Trophoblast cell (in vitro differentiated cells and primary cell): ENCODE data around the gene DPYD.

Experiments used
- DNase-seq, 2 donors: peaks; one replicate each; pipeline ENCODE4 v3.0.0-alpha.2; 2016
- H2AFZ ChIP-seq: 2 replicates; pipeline ENCODE4 v1.6.1; 2013; ENCODE audit warnings: low read length, moderate library complexity, mild to moderate bottlenecking; ENCODE audit not compliant: insufficient read depth, poor library complexity
- H2AK5ac ChIP-seq: 2 replicates; pipeline ENCODE4 v1.6.1; 2013; ENCODE audit warnings: mild to moderate bottlenecking, low read length
- H2BK120ac ChIP-seq: 2 replicates; pipeline ENCODE4 v1.6.1; 2013; ENCODE audit warnings: low read length, mild to moderate bottlenecking, moderate library complexity; ENCODE audit not compliant: insufficient read depth, poor library complexity
- H2BK12ac ChIP-seq: 2 replicates; pipeline ENCODE4 v1.6.1; 2013; ENCODE audit warnings: mild to moderate bottlenecking, low read length, moderate library complexity
- H2BK5ac ChIP-seq: 2 replicates; pipeline ENCODE4 v1.6.1; 2013; ENCODE audit warnings: low read length, low read depth, moderate library complexity, mild to moderate bottlenecking; ENCODE audit not compliant: poor library complexity
- H3K14ac ChIP-seq: 2 replicates; pipeline ENCODE4 v1.6.1; 2013; ENCODE audit warnings: mild to moderate bottlenecking, low read length
- H3K18ac ChIP-seq: 2 replicates; pipeline ENCODE4 v1.6.1; 2013; ENCODE audit warnings: mild to moderate bottlenecking, low read length
- H3K23ac ChIP-seq: 2 replicates; pipeline ENCODE4 v1.6.1; 2013; ENCODE audit warnings: low read length
- H3K27ac ChIP-seq: 2 replicates; pipeline ENCODE4 v1.5.1; 2013; ENCODE audit warnings: low read depth, mild to moderate bottlenecking, inconsistent platforms, low read length, moderate library complexity
- H3K27me3 ChIP-seq: 2 replicates; pipeline ENCODE4 v1.6.1; 2013; ENCODE audit warnings: inconsistent platforms, mild to moderate bottlenecking, low read length, moderate library complexity; ENCODE audit not compliant: insufficient read depth
- H3K36me3 ChIP-seq, 2 experiments: 1 replicate in 1 of 2; 2 replicates in 1 of 2; pipeline ENCODE4 v1.6.1; 2013; ENCODE audit warnings: low read length in 2 of 2, mild to moderate bottlenecking in 2 of 2, moderate library complexity in 1 of 2; ENCODE audit not compliant: insufficient read depth in 2 of 2, control insufficient read depth in 1 of 2
- H3K4ac ChIP-seq: 2 replicates; pipeline ENCODE4 v1.6.1; 2013; ENCODE audit warnings: low read depth, mild to moderate bottlenecking, low read length, moderate library complexity
- H3K4me1 ChIP-seq, 2 experiments: 1 replicate in 1 of 2; 2 replicates in 1 of 2; pipeline ENCODE4 v1.6.1; 2013; ENCODE audit warnings: low read length in 2 of 2, mild to moderate bottlenecking in 2 of 2, moderate library complexity in 1 of 2; ENCODE audit not compliant: insufficient read depth in 2 of 2, control insufficient read depth in 1 of 2
- H3K4me2 ChIP-seq: 2 replicates; pipeline ENCODE4 v1.6.1; 2013; ENCODE audit warnings: inconsistent platforms, mild to moderate bottlenecking, low read length, moderate library complexity
- H3K4me3 ChIP-seq: 2 replicates; pipeline ENCODE4 v1.5.1; 2013; ENCODE audit warnings: mild to moderate bottlenecking, low read depth, low read length, inconsistent platforms
- H3K79me1 ChIP-seq: one replicate; pipeline ENCODE4 v1.6.1; 2013; ENCODE audit warnings: low read length
- H3K79me2 ChIP-seq: 2 replicates; pipeline ENCODE4 v1.6.1; 2013; ENCODE audit warnings: low read length, mild to moderate bottlenecking; ENCODE audit not compliant: control insufficient read depth, insufficient read depth, poor library complexity
- H3K9ac ChIP-seq: 2 replicates; pipeline ENCODE4 v1.6.1; 2013; ENCODE audit warnings: mild to moderate bottlenecking, low read length
- H3K9me3 ChIP-seq: 2 replicates; pipeline ENCODE4 v1.6.1; 2013; ENCODE audit warnings: low read depth, mild to moderate bottlenecking, control low read depth, inconsistent platforms, low read length; ENCODE audit not compliant: insufficient read depth
- H4K12ac ChIP-seq: 2 replicates; pipeline ENCODE4 v1.6.1; 2013; ENCODE audit warnings: low read depth, mild to moderate bottlenecking, low read length, moderate library complexity
- H4K8ac ChIP-seq: 2 replicates; pipeline ENCODE4 v1.6.1; 2013; ENCODE audit warnings: low read depth, mild to moderate bottlenecking, low read length, moderate library complexity
- H4K91ac ChIP-seq: one replicate; pipeline ENCODE4 v1.6.1; 2013; ENCODE audit warnings: low read depth, mild to moderate bottlenecking, low read length, moderate library complexity
- WGBS: extraction: QIAGEN DNeasy Blood & Tissue Kit; methylation state at CpG from one replicate; pipeline ENCODE4 v1.1.7; 2013; ENCODE audit warnings: missing lambda C conversion rate; ENCODE audit not compliant: insufficient read length, insufficient coverage; ENCODE audit errors: extremely low coverage; 5-methylcytosine and 5-hydroxymethylcytosine counted together

DPYD gene

DNA sequence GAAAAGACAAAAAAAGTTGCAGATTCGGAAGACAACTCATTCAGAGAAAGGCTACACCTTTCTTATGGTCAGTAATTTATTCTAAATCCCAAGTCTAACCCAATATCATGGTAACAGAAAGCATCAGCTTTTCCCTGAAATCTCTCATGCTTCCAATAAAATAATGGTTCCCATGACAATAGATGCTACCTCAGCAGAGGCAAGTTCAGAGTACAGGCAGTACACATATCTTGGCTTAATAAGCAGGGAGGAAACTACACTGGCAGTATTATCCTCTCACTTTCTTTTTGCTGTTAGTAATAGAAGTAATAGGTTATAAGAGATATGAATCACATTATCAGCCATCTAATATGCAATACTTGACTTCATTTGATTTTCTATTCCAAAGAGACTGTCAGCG, 137.1 kb downstream of the DPYD start:
- no peak overlapping the region for H3K4ac ChIP-seq
- H3K9me3 ChIP-seq: no peaks in the 10 kb centered on the region
- no peak overlapping the region for H2BK5ac ChIP-seq
- no peak overlapping the region for H2AFZ ChIP-seq
- no peaks in the 10 kb centered on the region for H3K79me1 ChIP-seq
- H3K27me3 ChIP-seq: no peaks in the 10 kb centered on the region
- no peak overlapping the region for H2BK120ac ChIP-seq
- H4K12ac ChIP-seq: no peak overlapping the region
- H3K27ac ChIP-seq: no peak overlapping the region
- no peaks in the 10 kb centered on the region for H3K4me1 ChIP-seq
- H4K91ac ChIP-seq: no peak overlapping the region
- no peak overlapping the region for H3K18ac ChIP-seq
- H3K4me3 ChIP-seq: no peak overlapping the region
- no peak overlapping the region for H2BK12ac ChIP-seq
- H3K14ac ChIP-seq: no peak overlapping the region
- H3K9ac ChIP-seq: no peak overlapping the region
- no peak overlapping the region for H4K8ac ChIP-seq
- H3K4me2 ChIP-seq: no peak overlapping the region
- H2AK5ac ChIP-seq: no peak overlapping the region
- no peaks in the 10 kb centered on the region for H3K79me2 ChIP-seq
- no peak overlapping the region for H3K23ac ChIP-seq
- H3K36me3 ChIP-seq: no peaks in the 10 kb centered on the region
- DNase-seq: no peak
- WGBS: no CpG with 5 or more reads among the region's 2 CpGs

DNA sequence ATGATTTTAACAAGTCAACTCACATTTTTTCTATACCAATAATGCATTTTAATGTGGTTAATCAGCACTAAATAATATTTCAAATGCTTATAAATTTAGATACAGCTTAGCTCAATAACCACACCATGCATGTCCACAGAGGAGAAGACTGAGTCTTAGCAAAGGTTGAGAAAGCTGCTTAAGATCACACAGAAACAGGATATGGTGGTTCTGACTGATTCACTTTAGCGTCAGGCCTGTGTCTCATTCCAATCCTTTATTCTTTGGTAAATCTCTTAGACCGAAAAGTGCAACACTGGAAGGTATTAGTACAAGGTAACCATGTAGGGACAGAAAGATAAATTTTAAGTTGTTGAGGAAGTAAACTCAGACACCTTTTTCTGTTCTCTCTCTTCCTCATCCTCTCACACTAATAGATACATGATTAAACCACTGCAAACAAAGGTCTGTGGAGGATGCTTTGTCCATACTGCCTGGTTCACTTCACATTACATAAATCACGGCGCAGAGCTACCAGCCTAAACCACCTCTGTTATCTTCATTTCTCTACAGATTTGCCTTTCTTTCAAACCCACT, 139.0 kb downstream of the DPYD start:
- Histone ChIP-seq H4K91ac (no peak overlapping the region), H4K8ac (no peak overlapping the region), H3K18ac (no peak overlapping the region), H3K79me2 (no peaks in the 10 kb centered on the region), H3K27ac (no peak overlapping the region), H2BK5ac (no peak overlapping the region), H2AK5ac (no peak overlapping the region), H3K23ac (no peak overlapping the region), H2BK12ac (no peak overlapping the region), H3K79me1 (no peaks in the 10 kb centered on the region), H3K36me3 (no peaks in the 10 kb centered on the region), H3K4me2 (no peak overlapping the region), H3K4me3 (no peak overlapping the region), H3K9ac (no peak overlapping the region), H3K27me3 (no peaks in the 10 kb centered on the region), H3K14ac (no peak overlapping the region), H3K4me1 (no peaks in the 10 kb centered on the region), H3K4ac (no peak overlapping the region), H3K9me3 (no peaks in the 10 kb centered on the region), H4K12ac (no peak overlapping the region), H2AFZ (no peak overlapping the region), H2BK120ac (no peak overlapping the region)
- no peak for DNase-seq
- WGBS: no CpG with 5 or more reads among the region's 4 CpGs

DNA sequence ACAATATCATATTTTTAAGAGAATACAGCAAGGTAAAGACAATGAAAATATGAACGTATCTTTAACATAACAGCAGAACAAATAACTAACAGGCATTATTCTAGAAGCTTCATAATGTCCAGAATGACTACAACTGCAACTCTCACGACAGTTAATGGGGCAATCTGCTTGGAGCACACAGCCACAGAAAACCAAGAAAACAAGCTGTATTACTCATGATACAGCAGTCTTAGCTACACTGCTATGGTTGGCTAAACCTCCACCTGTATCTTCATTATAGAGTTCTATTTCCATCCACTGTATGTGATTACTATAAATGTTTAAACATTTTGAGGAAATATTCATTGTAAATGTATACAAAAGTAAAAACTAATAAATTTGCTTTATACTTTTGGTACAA, 139.9 kb downstream of the DPYD start:
- no peak overlapping the region for H3K4ac ChIP-seq
- no peak overlapping the region for H4K8ac ChIP-seq
- no peak overlapping the region for H2BK5ac ChIP-seq
- no peaks in the 10 kb centered on the region for H3K36me3 ChIP-seq
- H2AFZ ChIP-seq: no peak overlapping the region
- no peak overlapping the region for H3K18ac ChIP-seq
- H3K9ac ChIP-seq: no peak overlapping the region
- no peak overlapping the region for H2BK120ac ChIP-seq
- no peak overlapping the region for H3K4me2 ChIP-seq
- no peak overlapping the region for H3K27ac ChIP-seq
- no peak overlapping the region for H3K23ac ChIP-seq
- no peaks in the 10 kb centered on the region for H3K4me1 ChIP-seq
- H3K79me1 ChIP-seq: no peaks in the 10 kb centered on the region
- H3K27me3 ChIP-seq: no peaks in the 10 kb centered on the region
- no peak overlapping the region for H4K91ac ChIP-seq
- H2BK12ac ChIP-seq: no peak overlapping the region
- H4K12ac ChIP-seq: no peak overlapping the region
- no peaks in the 10 kb centered on the region for H3K9me3 ChIP-seq
- no peak overlapping the region for H3K4me3 ChIP-seq
- no CpG with 5 or more reads among the region's 2 CpGs for WGBS
- no peak overlapping the region for H3K14ac ChIP-seq
- no peak overlapping the region for H2AK5ac ChIP-seq
- no peaks in the 10 kb centered on the region for H3K79me2 ChIP-seq
- DNase-seq: no peak

- H3K27me3 ChIP-seq: no peaks in the 10 kb centered on the region
- H3K4me3 ChIP-seq: no peak overlapping the region
- H2AFZ ChIP-seq: no peak overlapping the region
- H4K91ac ChIP-seq: no peak overlapping the region
- H2BK5ac ChIP-seq: no peak overlapping the region
- no peaks in the 10 kb centered on the region for H3K79me2 ChIP-seq
- H3K9ac ChIP-seq: no peak overlapping the region
- H3K4ac ChIP-seq: no peak overlapping the region
- H3K14ac ChIP-seq: no peak overlapping the region
- no peak for DNase-seq
- no peak overlapping the region for H4K12ac ChIP-seq
- no peak overlapping the region for H3K23ac ChIP-seq
- no peaks in the 10 kb centered on the region for H3K4me1 ChIP-seq
- no peaks in the 10 kb centered on the region for H3K79me1 ChIP-seq
- H3K4me2 ChIP-seq: no peak overlapping the region
- H2BK12ac ChIP-seq: no peak overlapping the region
- H2BK120ac ChIP-seq: no peak overlapping the region
- no peak overlapping the region for H3K18ac ChIP-seq
- H3K9me3 ChIP-seq: peaks cover 2% of the 10 kb centered on the region
- H3K27ac ChIP-seq: no peak overlapping the region
- H3K36me3 ChIP-seq: no peaks in the 10 kb centered on the region
- H2AK5ac ChIP-seq: no peak overlapping the region
- no peak overlapping the region for H4K8ac ChIP-seq
Measured at GRCh38 chr1:97778718-97779117, 142.1 kb downstream of the DPYD start.
